GM19467 (cell line): ENCODE measurements around the gene FBLN1.
"Not testable (repeated sequence)": the region's sequence is repeated elsewhere in the genome, so short reads cannot be mapped to it uniquely, and the experiment has no call there.

ENCODE experiments used
- ATAC-seq: cut with Tn5 transposase; IDR thresholded peaks from one replicate; pipeline ENCODE4 v1.9.1; 2021; ENCODE audit warnings: mild to moderate bottlenecking, moderate library complexity; ENCODE audit not compliant: unreplicated experiment

Gene FBLN1

GRCh38 chr22:45546333-45547015 lies 43.8 kb downstream of the FBLN1 start:
- no peak for ATAC-seq

- no peak for ATAC-seq
Measured at GRCh38 chr22:45547016-45547345, 44.3 kb downstream of the FBLN1 start.

- no peak for ATAC-seq
Measured at GRCh38 chr22:45547731-45548130, 45.0 kb downstream of the FBLN1 start.

GRCh38 chr22:45548247-45548840 lies 45.7 kb downstream of the FBLN1 start:
- ATAC-seq, result no peak

GRCh38 chr22:45548991-45549761 lies 46.5 kb downstream of the FBLN1 start:
- ATAC-seq, result no peak

GRCh38 chr22:45549762-45550378 lies 47.2 kb downstream of the FBLN1 start:
- ATAC-seq, result no peak

- no peak for ATAC-seq
Measured at GRCh38 chr22:45550416-45550815, 47.7 kb downstream of the FBLN1 start.

DNA sequence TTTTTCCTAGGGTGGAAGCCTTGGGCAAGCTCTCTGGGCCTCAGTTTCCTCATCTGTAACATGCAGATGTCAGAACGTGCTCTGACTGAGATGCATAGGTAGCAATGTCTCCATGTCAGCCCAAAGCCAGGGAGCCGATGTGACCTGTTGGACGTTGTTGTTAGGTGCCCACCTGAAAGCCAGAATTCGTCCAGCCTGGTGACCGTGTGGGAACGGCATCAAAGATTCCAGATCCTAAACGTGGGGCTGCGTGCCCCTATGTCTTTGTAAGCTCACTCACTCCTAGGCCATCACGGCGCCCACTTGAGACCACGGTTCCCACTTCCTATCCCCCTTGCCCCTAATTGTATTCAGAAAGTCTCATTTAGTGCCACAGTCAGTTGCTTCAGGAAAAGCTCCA lies 48.2 kb downstream of the FBLN1 start:
- ATAC-seq, result no peak

- ATAC-seq, result no peak
Measured at GRCh38 chr22:45551310-45552016, 48.8 kb downstream of the FBLN1 start.

DNA sequence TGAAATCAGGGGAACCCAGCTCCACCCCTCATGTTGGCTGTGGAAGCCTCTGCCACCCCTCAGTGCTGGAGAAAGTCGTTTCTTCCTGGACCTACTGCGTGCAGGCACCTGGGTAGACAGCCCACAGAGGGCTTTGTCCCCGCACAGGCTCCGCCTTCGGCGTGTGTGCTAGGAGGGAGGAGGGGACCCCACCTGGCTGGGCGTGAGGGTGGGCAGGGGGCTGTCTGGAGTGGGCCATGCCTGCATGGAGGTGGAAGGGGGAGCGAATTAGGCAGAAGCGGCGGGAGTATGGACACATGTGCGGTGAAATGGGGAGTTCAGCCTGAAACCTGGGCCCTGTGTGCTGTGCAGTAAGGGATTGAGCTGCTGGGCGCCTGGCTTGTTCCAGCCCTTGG lies 49.3 kb downstream of the FBLN1 start:
- ATAC-seq, result no peak

- ATAC-seq, result no peak
Measured at GRCh38 chr22:45552580-45553350, 50.1 kb downstream of the FBLN1 start.

DNA sequence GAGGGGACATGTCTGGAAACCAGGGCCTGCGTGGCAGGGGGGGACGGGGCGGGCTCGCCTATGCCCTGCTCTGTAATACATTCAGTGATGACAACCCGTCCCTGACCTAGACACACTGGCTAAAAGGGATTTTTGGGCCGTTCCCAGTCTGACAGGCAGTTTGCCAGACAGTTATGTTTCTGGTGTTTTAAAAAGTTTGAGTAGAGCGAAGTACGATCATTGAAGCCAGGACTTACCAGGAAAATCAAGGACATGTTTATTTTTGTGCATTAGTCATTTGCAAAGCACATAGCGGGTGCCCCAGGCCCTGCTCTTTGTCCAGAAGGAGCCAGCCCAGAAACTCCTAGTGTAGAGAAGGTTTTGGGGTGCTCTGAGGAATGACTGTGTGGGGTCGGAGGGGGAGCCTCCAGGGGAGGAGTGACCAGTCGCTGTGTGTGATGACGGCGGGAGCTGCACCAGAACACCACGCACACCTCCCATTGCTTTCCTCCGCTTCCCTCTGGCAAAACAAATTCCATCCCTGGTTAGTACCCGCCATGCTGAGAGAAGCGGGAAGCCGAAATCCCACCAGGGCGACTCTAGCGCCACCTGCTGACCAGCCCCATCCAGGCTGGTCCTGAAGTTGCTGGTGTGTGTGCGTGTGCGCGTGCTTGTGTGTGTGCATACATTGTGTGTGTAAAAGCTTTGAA lies 50.8 kb downstream of the FBLN1 start:
- no peak for ATAC-seq

GRCh38 chr22:45554040-45554406 lies 51.3 kb downstream of the FBLN1 start:
- no peak for ATAC-seq

DNA sequence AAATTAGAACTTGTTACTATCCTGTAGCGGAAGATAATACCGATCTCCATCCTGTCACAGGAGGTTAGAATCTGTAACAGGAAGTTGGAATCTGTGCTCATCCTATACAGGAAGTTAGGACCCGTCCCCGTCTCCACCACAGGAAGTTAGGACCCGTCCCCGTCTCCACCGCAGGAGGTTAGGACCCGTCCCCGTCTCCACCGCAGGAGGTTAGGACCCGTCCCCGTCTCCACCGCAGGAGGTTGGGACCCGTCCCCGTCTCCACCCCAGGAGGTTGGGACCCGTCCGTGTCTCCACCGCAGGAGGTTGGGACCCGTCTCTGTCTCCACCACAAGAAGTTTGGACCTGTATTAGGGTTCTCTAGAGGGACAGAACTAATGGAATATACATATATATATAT lies 52.2 kb downstream of the FBLN1 start:
- ATAC-seq, result no peak

GRCh38 chr22:45557926-45558325 lies 55.2 kb downstream of the FBLN1 start:
- not testable (repeated sequence) for ATAC-seq

- ATAC-seq, result not testable (repeated sequence)
Measured at GRCh38 chr22:45560092-45560491, 57.4 kb downstream of the FBLN1 start.

GRCh38 chr22:45560761-45561160 lies 58.1 kb downstream of the FBLN1 start:
- ATAC-seq, result not testable (repeated sequence)

DNA sequence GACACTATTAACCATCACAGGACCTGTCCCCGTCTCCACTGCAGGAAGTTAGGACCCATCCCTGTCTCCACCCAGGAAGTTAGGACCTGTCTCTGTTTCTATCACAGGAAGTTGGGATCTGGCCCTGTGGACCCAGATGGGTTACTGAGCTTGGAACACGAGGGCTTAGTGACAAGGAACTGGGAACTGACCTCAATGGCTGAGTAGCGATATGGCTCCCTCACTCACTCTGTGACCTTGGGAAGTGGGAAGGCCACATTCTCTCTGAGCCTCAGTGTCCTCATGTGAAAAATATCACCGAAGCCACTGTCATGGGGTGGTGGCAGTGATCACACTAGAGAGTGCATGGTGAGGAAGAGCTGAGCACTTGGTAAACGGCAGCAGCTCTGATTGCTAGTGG lies 59.4 kb downstream of the FBLN1 start:
- no peak for ATAC-seq

DNA sequence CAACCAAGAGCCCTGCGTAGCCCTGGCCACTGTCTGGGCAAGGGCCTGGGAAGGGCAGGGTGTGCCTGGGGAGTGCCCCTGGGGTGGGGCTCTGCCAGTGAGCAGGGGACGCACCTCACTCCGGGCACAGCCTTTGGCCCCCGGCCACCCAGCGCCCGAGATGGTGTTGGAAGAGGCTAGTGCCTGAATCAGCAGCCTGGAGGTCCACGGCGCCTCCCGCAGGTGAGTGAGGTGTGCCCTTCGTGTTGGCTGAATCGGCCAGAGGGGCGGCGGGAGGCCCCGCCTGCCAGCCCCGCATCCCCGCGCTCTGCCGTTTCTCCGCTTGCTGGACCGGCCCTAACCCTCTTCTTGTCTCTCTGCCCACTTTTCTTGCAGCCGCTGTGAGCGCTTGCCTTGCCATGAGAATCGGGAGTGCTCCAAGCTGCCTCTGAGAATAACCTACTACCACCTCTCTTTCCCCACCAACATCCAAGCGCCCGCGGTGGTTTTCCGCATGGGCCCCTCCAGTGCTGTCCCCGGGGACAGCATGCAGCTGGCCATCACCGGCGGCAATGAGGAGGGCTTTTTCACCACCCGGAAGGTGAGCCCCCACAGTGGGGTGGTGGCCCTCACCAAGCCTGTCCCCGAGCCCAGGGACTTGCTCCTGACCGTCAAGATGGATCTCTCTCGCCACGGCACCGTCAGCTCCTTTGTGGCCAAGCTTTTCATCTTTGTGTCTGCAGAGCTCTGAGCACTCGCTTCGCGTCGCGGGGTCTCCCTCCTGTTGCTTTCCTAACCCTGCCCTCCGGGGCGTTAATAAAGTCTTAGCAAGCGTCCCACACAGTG lies 60.1 kb downstream of the FBLN1 start:
- no peak for ATAC-seq
